Fibroblast of the aortic adventitia (primary cell): ENCODE measurements around the gene SNX8. TPM values are rescaled to one million over a fixed set of nuclear protein-coding genes. Genes with fewer than 3 reads are reported as not detected.
"Not testable (repeated sequence)": the region's sequence is repeated elsewhere in the genome, so short reads cannot be mapped to it uniquely, and the experiment has no call there.

Experiments used
- DNase-seq: peaks from one replicate; pipeline ENCODE4 v3.0.0-alpha.2; 2010; ENCODE audit warnings: low read depth
- H3K4me3 ChIP-seq: 2 replicates; pipeline ENCODE4 v1.5.1; 2011; ENCODE audit warnings: low read depth, mild to moderate bottlenecking, control low read depth, low read length, moderate library complexity
- total RNA-seq: library from RNA; depleted of rRNA; stranded (reverse); fragments of >200 nt; gene quantifications from 2 replicates; pipeline ENCODE4 v1.2.3, GENCODE V29; 2012; ENCODE audit warnings: low replicate concordance
- TF ChIP-seq, protein P1 (sequence below): IDR thresholded peaks from 2 replicates; pipeline ENCODE4 v1.5.1; 2011; ENCODE audit warnings: mild to moderate bottlenecking, low read length, control low read depth, inconsistent platforms; ENCODE audit not compliant: insufficient read depth

Gene SNX8
- total RNA-seq, 1 donor: 19.4 TPM

DNA sequence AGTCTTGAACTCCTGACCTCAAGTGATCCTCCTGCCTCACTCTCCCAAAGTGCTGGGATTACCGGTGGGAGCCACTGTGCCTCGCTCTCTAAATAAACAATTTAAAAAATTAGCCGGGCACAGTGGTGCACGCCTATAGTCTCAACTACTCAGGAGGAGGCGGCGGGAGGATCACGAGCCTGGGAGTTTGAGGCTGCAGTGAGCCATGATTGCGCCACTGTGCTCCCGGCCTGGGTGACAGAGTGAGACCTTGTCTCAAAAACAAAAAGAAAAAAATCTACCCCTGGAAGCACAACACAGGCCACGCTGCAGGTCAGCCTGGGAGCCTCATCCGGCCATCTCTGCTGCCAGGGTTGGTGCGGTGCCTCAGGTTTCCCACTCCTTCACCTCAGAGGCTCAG, 36.6 kb upstream of the SNX8 start:
- TF ChIP-seq, protein P1, sequence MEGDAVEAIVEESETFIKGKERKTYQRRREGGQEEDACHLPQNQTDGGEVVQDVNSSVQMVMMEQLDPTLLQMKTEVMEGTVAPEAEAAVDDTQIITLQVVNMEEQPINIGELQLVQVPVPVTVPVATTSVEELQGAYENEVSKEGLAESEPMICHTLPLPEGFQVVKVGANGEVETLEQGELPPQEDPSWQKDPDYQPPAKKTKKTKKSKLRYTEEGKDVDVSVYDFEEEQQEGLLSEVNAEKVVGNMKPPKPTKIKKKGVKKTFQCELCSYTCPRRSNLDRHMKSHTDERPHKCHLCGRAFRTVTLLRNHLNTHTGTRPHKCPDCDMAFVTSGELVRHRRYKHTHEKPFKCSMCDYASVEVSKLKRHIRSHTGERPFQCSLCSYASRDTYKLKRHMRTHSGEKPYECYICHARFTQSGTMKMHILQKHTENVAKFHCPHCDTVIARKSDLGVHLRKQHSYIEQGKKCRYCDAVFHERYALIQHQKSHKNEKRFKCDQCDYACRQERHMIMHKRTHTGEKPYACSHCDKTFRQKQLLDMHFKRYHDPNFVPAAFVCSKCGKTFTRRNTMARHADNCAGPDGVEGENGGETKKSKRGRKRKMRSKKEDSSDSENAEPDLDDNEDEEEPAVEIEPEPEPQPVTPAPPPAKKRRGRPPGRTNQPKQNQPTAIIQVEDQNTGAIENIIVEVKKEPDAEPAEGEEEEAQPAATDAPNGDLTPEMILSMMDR: no peak
- no peak overlapping the region for H3K4me3 ChIP-seq
- no peak for DNase-seq

DNA sequence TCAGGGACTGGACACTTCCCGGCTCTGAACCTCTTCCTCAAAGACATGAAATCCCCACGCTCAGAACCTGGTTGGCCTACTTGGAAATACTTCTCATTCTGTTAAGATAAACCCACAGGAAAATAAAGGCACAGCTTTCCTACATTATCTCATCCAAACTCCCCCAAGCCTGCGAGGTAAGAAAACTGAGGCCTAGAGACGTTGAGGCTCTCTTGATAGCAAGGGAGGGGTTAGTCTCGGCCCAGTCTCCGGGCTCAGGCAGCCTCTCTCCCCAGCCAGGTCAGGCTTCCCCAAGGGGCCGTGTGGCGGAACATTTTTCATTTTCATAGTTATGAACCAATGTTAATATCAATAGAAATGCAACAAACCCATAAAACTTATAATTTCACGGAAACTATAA, 35.8 kb upstream of the SNX8 start:
- no peak overlapping the region for H3K4me3 ChIP-seq
- TF ChIP-seq, protein P1: no peak
- no peak for DNase-seq

DNA sequence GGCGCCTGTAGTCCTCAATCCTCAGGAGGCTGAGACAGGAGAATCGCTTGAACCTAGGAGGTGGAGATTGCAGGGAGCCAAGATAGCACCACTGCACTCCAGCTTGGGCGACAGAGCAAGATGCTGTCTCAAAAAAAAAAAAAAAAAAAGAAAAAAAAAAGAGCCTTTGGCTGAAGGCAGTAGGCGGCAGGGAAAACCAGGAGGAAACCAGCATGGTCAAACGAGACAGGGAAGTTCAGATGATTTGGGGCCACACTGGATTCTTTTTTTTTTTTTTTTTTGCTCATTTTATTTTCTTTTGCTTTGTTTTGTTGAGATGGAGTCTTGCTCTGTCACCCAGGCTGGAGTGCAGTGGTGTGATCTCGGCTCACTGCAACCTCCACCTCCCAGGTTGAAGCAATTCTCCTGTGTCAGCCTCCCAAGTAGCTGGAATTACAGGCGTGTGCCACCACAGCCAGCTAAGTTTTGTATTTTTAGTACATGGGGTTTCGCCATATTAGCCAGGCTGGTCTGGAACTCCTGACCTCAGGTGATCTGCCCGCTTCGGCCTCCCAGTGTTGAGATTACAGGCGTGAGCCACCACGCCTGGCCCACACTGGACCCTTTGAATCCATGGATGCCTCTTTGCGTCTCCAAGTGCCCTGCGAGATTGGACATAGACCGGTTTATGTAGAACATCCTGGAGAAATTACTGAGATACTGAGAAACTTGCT, 33.3 kb upstream of the SNX8 start:
- H3K4me3 ChIP-seq: peak overlapping the region; percentile 15
- DNase-seq: not testable (repeated sequence)

DNA sequence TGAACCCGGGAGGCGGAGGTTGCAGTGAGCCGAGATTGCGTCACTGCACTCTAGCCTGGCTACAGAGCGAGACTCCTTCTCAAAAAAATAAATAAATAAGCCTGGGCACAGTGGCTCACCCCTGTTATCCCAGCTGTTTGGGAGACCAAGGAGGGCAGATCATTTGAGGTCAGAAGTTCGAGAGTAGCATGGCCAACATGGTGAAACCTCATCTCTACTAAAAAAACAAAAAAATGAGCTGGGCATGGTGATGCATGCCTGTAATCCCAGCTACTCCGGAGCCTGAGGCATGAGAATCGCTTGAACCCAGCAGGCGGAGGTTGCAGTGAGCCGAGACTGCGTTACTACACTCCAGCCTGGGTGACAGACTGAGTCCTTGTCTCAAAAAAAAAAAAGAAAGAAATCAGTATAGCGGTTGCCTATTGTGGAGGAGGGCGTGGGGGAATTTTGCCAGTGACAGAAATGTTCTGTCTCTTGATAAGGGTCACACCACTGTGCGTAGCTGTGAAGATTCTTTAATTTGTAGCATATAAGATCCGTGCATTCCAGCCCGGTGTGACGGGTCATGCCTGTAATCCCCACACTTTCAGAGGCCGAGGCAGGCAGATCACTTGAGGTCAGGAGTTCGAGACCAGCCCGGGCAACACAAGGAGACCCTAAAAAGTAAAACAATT, 22.5 kb upstream of the SNX8 start:
- TF ChIP-seq, protein P1: no peak
- no peak for DNase-seq
- no peak overlapping the region for H3K4me3 ChIP-seq

DNA sequence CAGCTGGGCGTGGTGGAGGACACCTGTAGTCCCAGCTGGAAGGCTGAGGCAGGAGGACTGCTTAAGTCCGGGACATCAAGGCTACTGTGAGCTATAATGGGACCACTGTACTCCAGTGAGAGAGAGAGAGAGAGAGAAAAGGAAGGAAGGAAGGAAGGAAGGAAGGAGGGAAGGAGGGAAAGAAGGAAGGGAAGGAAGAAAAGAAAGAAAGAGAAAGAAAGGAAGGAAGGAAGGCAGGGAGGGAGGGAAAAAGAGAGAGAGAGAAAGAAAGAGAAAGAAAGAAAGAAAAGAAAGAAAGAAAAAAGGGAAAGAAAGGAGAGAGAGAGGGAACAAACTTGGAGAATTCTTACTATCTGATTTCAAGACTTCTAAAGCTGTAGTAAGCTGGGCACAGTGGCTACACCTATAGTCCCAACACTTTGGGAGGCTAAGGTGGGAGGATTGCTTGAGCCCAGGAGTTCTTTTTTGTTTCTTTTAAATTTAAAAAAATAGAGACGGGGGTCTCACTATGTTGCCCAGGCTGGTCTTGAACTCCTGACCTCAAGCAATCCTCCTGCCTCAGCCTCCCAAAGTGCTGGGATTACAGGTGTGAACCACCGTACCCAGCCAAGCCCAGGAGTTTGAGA, 18.5 kb upstream of the SNX8 start:
- H3K4me3 ChIP-seq, DNase-seq: not testable (repeated sequence)

DNA sequence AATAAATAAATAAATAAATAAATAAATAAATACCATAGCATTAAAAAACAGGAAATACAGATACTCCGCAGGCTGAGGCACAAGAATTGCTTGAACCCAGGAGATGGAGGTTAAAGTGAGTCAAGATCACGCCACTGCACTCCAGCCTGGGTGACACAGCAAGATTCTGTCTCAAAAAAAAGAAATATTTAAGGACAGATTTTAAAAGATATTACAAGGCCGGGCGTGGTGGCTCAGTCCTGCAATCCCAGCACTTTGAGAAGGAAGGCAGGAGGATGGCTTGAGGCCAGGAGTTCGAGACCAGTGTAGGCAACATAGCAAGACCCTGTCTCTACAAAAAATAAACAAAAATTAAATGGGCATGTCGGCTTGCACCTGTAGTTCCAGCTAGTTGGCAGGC, 17.5 kb upstream of the SNX8 start:
- no peak for DNase-seq
- TF ChIP-seq, protein P1: no peak
- H3K4me3 ChIP-seq: no peak overlapping the region

DNA sequence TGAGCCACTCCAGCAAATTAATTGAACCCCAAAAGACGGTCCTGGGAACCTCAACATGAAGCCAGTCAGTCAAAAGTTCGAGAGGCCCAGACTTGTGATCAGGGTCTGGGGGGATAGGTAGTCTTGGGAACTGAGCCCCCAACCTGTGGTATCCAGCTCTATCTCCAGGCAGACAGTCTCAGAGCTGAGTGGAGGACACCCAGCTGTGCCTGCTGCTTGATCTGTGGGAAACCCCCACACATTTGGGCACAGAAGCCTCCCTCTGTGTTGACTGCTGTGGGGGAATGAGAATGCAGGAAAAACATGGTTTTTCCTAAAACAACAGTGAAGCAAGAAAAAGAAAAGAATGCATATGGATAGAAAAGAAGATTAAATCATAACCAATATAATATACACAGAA, 16.3 kb upstream of the SNX8 start:
- TF ChIP-seq, protein P1: no peak
- no peak for DNase-seq
- no peak overlapping the region for H3K4me3 ChIP-seq
